ELF-1 (cell line): Measurements from ENCODE around the gene ANK2.

Experiments used
- DNase-seq: peaks from one replicate; pipeline ENCODE4 v3.0.0-alpha.2; 2016; ENCODE audit warnings: low read depth, low spot score

ANK2 gene

DNA sequence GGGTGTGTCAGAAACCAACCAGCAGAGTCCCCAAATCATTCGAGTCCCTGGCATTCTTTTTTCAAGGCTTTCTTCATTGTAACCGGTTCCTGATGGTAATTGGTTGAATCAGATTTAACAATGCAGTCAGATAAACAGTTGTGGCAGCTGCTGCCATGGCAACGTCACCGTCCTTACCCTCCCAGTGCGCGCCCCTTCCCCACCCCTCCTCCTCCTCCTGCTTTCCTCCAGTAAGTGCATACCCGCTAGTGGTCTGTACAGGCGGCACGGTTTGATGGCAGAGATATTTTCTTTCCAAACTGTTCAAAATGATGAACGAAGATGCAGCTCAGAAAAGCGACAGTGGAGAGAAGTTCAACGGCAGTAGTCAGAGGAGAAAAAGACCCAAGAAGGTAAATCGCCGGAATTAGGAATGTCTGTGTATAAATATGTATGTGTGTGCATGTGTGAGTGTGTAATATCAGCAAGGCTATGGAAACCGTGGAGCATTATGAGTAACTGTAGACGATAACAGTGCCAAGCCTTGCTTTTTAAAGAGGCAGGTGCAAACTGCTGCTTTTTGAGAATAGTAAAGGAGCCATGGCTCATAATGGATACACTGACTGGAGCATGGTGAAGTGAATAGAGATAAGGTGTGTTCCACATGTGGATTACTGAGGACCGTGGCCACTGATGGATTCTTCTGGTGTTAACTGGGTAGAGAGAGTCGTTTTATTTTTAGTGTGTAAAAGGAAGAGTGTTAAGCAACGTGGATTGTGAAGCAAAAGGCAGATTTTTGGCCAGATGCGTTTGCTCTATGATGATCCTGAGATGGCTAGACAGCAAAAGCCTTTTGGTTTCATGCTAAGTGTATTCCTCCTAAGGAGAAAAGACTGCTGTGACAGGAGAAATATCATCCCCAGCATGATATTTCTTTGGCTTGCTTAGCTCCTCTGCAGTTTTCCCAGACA, at the start of gene ANK2:
Gene ANK2, plus strand, starts transcription at position 233 of the 950 bp plus-strand sequence. Its CDS starts 76 bp downstream, at position 309.
- DNase-seq, result peak; percentile 83

- no peak for DNase-seq
Observed at GRCh38 chr4:113003841-113004240, 45.6 kb upstream of the ANK2 start.

DNA sequence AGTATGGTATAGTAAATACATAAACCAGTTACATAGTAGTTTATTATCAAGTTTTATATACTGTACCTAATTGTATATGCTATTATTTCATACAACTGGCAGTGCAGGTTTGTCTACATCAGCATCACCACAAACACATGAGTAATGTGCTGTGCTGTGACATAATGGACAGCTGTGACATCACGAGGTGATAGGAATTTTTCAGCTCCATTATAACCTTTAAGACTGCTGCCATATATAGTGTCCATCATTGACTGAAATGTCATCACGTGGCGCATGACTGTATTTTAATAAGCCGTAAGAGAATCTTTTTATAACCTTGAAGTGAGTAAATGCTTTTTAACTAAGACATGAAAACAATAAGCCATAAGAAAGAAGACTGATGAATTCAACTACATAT, 44.8 kb upstream of the ANK2 start:
- DNase-seq, result no peak

- DNase-seq, result no peak
Observed at GRCh38 chr4:113006632-113007031, 42.8 kb upstream of the ANK2 start.

DNA sequence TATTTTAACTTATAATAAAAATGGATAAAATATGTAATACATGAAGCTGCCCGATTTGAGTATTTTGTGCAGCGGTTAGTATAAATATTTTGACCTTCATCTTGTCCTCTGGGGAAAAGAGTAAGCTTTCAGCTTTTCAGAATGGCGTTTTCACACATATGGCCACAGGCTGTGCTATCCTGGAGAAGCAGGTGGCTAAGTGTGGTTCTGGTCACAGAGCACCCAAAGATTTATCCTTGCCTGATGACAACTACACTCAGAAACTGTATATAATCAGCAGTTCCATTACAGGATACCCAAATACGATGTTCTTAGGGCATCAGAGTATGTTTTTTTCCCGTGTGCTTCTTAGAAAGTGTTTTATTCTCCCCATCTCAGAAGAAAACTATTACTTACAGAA, 42.3 kb upstream of the ANK2 start:
- no peak for DNase-seq

GRCh38 chr4:113008135-113008534, 41.3 kb upstream of the ANK2 start:
- no peak for DNase-seq

- DNase-seq, result no peak
Observed at GRCh38 chr4:113008716-113009115, 40.7 kb upstream of the ANK2 start.

DNA sequence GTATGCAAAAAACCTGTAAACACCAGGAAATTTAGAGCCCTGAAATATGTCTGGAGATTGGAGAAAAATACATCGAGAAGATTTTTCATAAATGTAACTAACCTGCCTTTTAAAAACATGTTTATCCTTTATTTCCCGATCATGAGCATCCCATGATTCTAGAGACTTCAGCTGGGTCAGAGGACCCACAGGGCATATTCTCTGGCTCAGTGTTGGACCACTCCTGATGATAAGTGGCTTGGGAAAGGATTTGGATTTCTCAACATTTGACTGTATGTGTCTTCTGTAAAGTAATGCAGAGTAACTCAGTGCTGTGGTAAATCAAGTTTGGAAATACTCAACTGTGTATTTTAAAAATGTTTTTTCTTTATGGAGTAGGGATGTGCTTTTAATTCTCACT, 40.0 kb upstream of the ANK2 start:
- no peak for DNase-seq

- DNase-seq, result no peak
Observed at GRCh38 chr4:113012122-113012725, 37.2 kb upstream of the ANK2 start.

GRCh38 chr4:113012786-113013185, 36.7 kb upstream of the ANK2 start:
- DNase-seq, result no peak

DNA sequence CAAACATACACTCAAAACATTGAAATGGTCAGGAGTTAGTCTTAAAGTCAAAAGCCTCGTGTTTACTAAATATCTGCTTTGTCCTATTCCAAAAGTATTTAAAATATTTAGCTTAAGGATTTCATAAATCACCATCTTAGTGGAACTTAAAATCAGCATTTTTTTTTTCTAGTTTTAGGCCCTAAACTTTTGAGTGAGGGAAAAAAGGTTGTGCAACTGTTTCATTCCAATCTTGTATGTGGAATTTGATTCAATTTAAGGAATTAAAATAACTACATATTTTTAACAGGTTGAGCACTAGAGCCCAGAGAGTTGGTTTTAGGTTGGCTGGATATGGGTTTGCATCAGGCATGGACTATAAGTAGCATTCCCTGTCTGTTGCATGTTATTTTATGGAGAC, 35.7 kb upstream of the ANK2 start:
- DNase-seq, result no peak

DNA sequence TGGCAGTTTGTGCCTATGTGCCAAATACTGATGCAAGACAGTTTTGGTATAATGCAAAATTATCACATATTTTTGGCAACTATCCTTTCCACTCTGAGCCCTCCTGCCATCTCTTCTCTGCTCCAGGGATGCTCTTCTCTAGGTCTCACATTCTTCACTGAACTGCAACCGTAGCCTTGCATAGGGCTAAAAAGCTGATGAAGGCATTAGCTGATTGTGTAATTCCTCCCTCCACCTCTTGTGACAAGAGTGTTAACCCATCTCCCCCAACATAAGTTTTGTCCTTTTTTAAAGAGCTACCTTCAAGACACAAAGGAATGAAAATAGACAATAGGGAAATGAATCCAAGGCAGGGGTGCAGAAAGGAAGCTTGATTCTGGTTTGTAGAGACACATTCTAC, 33.1 kb upstream of the ANK2 start:
- DNase-seq, result no peak

- DNase-seq, result no peak
Observed at GRCh38 chr4:113020966-113021365, 28.5 kb upstream of the ANK2 start.

GRCh38 chr4:113024388-113024787, 25.1 kb upstream of the ANK2 start:
- no peak for DNase-seq

- no peak for DNase-seq
Observed at GRCh38 chr4:113025416-113025815, 24.0 kb upstream of the ANK2 start.

DNA sequence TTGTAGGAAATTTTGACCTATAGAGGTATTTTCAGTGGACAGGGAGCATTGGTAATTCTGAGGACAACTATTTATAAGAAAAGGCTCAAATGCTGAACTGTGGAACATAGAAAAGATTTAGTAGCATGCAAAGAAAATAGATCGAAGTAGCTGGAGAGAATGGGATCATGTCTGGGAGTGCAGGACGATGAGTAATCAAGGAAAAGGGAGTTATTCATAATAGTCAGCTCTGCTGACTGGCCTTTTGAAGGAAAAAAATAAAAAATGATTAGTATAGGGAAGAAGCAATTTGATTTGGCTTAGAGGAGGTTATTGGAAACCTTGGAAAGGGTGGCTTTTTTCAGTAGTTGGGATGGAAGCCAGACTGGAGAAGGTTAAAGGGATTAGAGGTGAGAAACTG, 22.9 kb upstream of the ANK2 start:
- DNase-seq, result no peak

DNA sequence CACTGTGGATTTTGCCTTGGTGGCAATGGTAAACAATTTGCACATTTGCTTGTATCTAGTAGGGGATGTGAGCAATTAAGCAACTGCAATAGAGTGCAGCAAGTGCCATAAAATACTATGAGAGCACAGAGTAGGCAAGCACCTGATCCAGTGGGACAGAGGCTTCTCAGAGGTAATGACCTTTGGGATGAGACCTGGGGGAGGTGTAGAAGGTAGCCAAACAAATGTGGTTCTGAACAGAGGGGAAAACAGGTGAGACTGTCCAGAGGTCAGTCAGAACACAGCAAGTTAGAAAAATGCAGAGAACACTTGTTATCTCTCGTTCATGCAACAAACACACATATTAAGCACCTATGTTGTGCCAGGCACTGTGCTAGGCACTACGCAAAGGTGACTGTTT, 21.4 kb upstream of the ANK2 start:
- no peak for DNase-seq

DNA sequence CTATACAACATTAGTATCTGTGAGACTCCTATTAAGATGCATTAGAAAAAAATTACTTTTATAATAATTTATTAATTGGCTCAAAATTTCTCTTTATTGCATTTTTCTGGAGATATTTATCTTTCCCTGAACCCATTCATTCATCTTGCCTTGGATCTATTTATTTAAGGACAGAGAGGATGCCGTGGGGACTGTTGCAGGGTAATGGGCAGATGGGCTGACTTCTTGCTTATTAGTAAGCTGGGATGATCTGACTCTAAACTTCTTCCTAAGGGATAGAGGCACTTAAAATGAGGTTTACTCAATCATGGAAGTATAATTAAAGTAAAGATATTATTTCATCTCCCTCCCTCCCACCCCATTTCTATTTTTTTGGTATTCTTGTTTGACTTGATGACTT, 18.2 kb upstream of the ANK2 start:
- no peak for DNase-seq

DNA sequence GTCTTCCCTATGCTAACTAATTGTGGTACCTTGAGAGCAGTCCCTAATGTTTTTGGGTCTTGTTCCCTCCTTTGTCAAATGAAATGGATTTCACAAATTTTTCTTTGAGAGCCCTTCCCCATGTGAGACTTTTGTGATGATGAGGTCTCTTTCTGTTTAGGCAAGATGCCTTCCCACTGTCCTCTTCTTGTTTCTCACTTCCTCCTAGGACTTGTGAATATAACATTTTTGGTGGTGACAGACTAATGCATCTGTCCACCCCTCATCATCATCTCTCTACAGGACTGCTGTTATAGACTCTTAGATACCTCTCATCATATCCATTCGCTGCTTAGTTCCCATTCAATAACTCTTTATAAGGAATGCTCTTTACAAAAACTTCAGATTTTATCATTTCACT, 8.7 kb upstream of the ANK2 start:
- DNase-seq, result no peak

- DNase-seq, result no peak
Observed at GRCh38 chr4:113042502-113042901, 7.0 kb upstream of the ANK2 start.

DNA sequence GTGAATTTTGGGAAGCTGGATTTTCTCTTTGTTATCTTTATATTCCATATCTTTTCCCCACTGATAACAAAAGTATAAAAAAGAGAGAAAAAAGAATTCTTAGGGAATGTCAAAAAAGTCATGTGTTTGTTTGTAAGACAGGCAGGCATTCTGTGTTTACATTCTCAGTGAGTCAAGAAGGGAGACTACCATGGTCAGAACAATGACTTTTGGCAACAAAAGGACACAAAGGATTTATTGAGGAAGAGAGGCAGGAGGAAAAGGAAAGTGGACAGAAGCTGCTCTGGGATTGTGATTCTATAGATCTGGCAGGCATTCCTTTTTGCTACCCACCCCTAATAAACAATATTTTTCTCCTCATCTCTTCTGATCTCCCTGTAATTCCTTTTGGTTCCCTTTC, 5.9 kb upstream of the ANK2 start:
- no peak for DNase-seq

GRCh38 chr4:113050371-113050755, 910 bp downstream of the ANK2 start:
- DNase-seq, result no peak

DNA sequence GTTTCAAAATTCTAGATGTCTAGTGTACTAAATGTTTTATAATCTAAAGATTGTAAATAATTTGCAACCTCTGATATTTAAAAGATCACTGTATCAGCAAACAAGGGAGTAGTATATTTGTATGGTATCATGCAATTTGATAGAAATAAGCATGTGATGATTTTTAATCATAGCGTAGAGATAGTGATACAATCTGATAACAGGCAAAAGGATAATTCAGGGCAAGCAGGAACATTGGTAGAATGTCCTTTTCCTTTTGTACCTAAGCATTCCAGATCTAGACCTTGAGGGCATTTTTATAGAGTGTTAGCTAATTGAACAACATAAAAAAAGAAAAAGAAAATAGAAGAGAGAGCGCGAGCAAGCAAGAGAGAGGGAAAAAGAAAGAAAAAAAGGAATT, 1.4 kb downstream of the ANK2 start:
- no peak for DNase-seq
